ENCODE measurements around the gene TBX19.

DNA sequence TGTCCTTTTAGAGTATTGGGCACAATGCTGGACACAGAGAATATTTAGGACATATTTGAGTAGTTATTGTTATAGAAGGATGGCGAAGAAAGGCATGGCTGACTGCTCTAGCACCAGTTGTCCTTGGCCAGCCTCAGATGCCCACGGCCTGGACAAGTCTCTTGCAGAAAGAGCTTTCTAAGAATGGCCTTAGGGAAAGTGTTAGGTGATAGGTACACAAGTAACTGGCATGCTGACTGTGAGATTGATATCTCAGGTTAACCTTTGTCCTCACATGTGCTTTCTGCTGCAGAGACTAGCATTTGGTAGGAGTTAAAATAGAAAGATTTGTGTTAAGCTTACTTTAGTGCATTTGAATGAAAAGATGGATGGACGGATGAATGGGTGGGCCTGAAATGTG is 44.7 kb upstream of the TBX19 start:
- TF ChIP-seq CTCF (conservative IDR thresholded peaks at IDR 0.05; ENCODE audit: low read depth, low read length): no peak
- no peak for TF ChIP-seq EZH2 (IDR thresholded peaks at IDR 0.05; ENCODE audit: low read length, unreplicated experiment)
- TF ChIP-seq EZH2phosphoT487 (IDR thresholded peaks at IDR 0.05; ENCODE audit: borderline replicate concordance, low read length): no peak

All from PC-3 (cell line).